Activated CD4-positive, CD25-positive, alpha-beta regulatory T cell treated with anti-CD3 and anti-CD28 coated beads, Interleukin-2, amount 50 U/mL, for 72 hours (primary cell): ENCODE results near the gene FANCB.

Experiments used
- DNase-seq: peaks from one replicate; pipeline ENCODE4 v3.0.0; 2021

Gene FANCB

DNA sequence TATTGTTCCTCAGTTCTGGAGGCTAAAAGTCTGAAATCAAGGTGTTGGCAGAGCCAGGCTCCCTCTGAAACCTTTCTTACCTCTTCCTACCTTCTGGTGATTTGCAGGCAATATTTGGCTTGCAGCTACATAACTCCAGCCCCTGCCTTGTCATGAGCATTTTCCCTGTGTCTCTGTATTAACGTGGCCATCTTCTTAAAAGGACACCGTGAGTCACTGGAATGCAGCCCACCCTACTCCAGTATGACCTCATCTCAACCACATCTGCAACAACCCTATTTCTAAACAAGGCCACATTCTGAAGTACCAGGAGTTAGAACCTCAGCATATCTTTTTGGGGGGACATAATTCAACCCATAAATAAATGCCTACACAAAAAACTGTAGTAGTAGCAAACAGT is 40.7 kb downstream of the FANCB start:
- DNase-seq: no peak

DNA sequence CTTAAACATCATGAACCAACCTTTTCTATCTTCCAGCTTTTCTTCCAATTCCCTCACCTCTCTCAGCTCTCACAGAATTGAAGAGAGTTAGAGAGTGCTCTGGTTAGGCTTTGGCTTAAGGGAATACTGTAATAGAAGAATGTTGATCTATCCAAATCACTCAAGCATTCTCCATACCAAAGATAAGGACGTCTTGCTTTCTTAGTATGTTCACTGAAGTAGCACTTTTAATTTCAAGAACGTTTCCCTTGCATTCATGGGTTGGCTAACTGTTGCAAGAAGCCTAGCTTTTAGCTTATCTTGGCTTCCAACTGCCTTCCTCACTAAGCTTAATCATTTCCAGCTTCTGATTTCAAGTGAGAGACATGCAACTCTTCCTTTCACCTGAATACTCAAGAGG is 43.2 kb downstream of the FANCB start:
- no peak for DNase-seq

DNA sequence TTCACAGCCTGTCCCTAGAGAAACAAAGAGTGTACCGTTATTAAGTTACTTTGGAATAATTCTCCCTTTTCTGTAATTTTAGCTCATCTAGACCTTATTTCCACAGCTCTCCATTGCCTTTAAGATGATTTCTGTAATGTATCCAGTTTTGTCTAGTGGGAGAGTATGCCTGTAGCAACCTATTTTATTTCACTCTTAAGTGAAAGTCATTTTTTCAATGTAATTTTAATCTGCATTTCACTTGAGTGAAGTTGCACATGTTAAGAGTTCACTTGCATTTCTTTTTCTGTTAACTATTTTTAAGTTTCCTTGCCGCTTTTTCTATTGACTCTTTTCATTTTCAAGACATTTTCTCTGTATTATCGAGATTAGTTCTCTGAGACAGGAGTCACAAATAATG is 46.5 kb downstream of the FANCB start:
- no peak for DNase-seq

- DNase-seq: no peak
These were observed 47.0 kb downstream of the FANCB start for GRCh38 chrX:14825851-14826250.

DNA sequence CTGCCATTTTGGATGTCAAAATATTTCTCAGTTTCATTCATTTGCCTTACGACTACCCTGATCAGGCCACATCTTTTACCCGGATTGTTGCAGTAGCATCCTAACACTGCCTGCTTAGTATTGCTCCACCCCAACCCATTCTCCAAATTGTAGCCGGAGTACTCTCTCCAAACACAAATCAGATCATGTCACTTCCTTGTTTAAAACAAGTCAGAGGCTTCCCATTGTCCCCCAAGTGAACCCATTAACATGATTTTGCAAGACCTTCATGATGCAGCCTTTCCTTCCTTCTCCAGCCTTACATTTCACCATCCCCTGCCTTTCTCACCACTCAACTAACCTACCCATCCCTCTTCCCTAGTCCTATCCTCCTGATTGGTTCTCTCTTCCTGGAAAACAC is 53.1 kb downstream of the FANCB start:
- no peak for DNase-seq

DNA sequence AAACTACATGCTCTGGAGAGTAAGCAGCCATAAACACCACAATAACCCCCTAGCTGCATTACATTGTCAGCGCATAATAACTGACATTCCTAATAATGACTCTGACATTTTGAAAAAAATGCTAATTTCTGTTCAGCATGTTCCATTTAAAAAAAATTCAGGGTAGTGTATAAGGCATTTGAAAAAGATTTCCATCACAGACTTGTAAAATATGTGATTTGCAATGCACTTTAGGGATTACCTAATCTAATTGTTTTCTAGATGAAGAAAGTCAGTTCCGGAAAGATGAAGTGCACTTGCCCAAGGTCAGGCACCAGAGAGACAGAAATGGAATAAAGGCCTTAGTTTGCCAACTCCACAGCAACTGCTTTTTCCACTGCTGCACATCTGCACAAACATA is 55.3 kb downstream of the FANCB start:
- no peak for DNase-seq

DNA sequence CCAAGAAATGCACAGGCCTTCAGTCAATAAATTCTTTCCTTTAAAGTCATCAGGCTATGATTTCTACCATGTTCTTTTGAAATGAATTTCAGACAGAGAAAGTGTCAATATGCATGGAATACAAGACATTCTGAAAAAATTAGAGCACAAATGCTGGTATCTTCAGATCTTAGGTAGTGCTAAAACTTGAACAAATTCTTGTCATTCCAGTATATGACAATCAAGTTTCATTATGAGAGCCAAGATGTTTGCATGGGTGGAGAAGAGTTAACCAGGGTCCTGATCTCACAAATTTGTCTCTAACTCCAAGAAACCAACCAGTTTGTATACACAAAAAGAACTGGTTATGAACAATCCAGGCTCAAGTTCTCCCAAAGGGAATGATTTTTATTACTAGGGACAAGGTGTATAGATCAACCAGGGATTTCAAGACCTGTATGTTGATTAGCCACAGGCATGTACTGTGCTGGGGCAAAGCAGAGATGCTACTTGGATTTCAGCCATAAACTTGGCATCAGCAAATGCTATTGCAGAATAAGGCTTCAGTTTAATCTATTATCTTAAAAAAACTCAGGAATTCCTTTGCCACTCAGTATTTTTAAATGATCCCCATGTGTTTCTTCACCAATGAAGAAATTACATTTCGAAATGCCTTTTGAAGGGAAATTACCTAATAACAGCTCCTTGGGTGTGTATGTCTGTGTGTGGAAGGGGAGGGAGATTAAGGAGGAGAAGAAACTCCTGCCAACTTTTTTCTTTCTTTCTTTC is 69.7 kb downstream of the FANCB start:
- no peak for DNase-seq

DNA sequence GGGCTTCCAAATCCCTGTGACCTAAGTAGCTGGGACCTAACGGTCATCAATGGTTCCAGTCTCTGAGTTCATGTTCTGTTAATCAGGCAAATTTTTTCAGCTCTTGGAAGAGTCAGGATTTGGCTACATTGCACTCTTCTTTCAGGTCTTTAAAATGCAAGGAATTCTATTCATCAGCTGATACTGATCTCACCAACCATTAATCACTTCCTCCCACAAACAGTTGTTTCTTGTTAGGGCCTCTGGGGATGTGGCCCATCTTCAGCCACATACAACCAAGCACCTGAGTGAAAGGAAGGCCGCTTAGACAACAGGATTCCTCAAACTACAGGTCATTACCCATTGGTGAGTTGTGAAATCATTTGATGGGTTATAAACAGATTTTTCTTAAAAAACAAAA is 71.7 kb downstream of the FANCB start:
- no peak for DNase-seq

GRCh38 chrX:14798805-14799397 is 74.0 kb downstream of the FANCB start:
- no peak for DNase-seq
